GM19328 (cell line): ENCODE data around the gene HPD.

Experiments
- ATAC-seq: cut with Tn5 transposase; IDR thresholded peaks from one replicate; pipeline ENCODE4 v1.9.1; 2021; ENCODE audit warnings: mild to moderate bottlenecking, moderate library complexity; ENCODE audit not compliant: unreplicated experiment

Gene HPD

DNA sequence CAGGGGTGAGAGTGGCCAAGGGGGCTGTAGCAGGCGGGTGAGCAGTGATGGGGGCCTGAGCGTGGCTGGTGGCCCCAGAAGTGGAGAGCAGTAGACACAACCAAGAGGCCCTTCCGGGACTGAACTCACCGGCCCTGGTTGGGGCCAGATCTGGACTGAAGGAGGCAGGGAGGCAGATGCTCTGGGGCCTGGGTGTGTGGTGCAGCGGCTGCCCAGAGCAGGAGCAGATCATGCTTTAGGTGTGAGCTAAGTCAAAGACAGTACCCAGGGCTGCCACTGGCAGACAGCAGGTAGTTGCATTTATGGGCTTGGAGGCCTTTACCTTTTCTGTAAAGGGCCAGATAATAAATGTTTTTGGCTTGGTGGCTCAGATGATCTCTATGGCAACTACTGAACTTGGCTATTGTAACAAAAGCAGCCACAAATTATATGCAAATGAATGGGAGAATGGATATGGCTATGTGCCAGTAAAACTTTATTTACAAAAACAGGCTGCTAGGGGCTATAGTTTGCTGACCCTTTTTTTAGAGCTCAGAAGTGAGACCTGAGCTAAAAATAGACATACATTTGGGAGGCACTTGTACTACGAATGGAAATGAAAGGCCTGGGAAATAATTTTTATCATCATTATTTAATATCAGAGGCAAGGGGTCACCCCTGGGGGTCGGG lies 29.3 kb downstream of the HPD start:
- ATAC-seq = no peak

DNA sequence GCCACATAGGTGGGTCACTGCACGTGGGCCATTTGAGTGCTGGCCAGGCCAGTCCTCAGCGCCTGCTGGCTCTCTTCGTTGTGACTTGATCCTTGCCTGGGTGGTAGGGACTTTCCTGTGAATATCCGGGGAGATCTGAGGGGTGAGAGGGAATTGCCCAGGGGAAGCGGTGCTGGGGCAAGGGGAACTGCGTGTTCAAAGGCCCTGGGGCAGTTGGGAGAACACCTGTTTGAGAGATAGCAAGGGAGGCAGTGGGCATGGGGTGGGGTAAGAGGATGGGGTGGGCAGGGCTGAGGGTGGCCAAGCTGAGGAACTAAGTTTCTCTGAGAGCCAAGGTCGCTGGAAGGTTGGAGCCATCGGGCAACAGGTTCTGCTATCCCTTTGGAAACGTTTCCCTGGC lies 29.8 kb downstream of the HPD start:
- ATAC-seq = no peak

DNA sequence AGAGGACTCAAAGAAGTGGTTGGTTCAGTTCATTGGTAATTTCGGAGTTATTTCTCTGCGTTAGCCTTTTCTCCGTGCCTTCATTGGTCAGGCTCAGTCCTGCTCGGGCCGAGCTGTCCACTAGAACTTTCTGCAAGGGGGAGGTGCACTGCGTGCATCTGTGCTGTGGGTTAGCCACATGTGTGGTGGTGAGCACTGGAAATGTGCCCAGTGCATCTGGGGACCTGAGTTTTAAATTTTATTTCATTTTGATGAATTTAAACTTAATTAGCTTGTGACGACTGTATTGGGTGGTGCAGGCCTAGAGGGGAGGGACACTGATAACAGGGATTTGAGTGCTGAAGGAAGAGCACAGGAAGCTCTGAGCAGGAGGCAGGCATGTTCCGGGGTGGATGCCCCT lies 30.4 kb downstream of the HPD start:
- no peak for ATAC-seq

DNA sequence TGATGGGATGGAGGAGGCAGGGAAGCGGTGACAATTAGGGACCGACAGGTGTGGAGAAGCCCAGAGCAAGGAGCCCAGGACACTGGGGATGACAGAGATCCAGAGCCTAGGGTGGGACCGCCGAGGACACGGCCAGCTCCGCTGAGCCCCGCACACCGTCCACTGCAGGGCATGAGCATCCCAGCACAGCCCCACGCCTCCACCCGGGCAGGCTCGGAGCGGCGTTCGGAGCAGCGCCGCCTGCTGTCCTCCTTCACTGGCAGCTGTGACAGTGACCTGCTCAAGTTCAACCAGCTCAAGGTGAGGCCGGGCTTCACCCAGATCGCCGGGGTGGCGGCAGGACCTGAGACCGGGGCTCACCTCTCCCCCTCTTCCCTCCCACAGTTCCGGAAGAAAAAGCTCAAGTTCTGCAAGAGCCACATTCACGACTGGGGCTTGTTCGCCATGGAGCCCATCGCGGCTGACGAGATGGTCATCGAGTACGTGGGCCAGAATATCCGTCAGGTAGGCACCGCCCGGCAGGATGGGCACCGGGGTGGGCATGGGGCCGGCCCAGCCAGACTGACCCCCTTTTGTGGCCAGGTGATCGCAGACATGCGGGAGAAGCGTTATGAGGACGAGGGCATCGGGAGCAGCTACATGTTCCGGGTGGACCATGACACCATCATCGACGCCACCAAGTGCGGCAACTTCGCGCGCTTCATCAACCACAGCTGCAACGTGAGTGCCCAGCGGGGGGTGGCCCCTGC lies 31.1 kb downstream of the HPD start:
- ATAC-seq = no peak

DNA sequence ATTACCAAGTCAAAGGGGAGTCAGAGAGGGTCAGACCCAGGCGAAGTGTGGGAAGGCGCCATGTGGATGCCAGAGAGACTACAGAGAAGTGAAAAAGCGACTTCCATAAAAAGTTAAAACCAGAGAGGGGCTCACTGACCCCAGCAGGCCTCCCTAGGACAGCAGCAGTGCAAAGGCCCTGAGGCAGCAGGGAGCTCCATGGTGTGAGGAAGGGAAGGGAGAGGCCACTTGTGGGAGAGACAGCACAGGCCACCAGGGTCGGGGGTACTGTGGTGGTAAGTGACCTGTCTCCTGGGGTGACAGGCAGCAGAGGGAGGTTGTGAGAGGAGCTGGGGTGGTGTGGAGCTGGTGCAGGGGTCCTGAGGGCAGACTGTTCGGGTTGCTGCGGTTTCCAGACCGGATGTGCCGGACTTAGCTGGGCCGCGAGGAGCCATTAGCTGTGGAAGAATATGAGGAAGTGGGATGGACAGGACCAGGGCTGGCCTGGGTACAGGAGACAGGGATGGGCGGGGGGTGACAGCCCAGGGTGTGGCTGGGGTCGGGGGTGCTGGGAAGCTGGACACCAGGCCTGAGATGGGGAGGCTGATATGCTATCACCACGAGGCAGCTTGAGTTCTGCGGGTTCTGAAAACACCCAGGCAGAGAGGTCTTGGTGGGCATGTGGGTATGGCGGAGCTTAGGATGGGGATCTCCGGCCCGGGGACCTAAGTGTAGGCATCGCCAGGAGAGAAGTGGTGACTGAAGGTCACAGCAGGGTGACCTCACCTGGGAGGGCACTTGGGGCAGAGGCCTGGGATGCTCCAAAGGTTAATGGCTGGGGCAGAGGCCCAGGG lies 32.1 kb downstream of the HPD start:
- ATAC-seq = no peak

DNA sequence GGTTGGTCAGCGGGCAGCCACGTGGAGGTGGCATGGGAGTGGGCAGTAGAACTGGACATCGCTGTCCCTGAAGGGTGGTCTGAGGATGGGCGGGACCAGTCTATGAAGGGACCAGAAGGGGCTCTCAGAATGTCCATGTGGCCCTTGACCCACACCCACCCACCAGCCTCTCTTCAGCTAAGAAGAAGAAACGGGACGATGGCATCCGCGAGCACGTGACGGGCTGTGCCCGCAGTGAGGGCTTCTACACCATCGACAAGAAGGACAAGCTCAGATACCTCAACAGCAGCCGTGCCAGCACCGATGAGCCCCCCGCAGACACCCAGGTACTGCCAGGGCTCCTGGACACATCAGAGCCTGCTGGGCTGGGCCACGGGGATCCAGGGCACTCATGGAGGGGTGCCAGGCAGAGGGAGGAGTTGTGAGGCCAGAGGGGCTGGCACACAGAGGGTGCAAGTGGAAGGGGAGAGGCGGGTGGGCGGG lies 33.6 kb downstream of the HPD start:
- no peak for ATAC-seq

DNA sequence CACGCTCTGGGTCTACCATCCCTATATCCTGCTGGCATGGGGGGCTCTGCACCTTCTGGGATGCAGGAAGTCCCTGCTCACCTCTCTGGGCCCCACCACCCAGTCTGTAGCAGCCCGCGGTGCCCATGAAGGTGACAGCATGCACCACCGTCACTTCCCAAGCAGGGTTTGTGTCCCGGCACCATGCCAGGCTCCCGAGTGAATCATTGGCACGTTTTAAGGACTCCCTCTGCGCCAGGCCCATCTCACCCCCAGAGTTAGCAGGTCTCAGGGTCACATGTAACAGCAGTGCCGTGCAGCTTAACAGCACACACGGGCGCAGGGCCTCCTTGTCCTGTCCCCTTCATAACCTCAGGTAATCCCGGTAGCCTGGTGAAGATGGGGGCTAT lies 34.9 kb downstream of the HPD start:
- no peak for ATAC-seq

DNA sequence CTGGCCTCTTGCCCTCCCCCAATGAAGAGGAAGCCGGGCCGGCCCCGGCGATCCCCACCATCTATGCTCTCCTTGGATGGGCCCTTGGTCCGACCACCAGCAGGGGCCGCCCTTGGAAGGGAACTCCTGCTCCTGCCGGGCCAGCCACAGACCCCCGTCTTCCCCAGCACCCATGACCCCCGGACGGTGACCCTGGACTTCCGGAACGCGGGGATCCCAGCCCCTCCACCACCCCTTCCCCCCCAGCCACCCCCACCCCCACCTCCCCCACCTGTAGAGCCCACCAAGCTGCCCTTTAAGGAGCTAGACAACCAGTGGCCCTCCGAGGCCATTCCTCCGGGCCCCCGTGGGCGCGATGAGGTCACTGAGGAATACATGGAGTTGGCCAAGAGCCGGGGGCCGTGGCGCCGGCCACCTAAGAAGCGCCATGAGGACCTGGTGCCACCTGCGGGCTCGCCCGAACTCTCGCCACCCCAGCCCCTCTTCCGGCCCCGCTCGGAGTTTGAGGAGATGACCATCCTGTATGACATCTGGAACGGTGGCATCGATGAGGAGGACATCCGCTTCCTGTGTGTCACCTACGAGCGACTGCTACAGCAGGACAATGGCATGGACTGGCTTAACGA lies 35.4 kb downstream of the HPD start:
- ATAC-seq = no peak

DNA sequence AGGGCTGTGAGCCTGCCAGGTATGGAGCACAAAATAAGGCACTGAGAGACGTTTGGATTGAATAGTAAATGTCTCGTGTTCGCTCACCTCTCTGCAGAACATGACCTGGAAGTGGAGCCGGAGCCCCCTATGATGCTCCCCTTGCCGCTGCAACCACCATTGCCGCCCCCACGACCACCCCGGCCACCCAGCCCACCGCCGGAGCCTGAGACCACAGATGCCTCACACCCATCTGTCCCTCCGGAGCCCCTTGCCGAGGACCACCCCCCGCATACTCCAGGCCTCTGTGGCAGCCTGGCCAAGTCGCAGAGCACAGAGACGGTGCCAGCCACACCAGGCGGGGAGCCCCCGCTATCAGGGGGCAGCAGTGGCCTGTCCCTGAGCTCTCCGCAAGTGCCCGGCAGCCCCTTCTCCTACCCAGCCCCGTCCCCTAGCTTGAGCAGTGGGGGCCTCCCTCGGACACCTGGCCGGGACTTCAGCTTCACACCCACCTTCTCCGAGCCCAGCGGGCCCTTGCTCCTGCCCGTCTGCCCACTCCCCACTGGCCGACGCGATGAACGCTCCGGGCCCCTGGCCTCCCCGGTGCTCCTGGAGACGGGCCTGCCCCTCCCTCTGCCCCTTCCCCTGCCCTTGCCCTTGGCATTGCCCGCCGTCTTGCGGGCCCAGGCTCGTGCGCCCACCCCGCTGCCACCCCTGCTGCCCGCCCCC lies 36.1 kb downstream of the HPD start:
- ATAC-seq = no peak

DNA sequence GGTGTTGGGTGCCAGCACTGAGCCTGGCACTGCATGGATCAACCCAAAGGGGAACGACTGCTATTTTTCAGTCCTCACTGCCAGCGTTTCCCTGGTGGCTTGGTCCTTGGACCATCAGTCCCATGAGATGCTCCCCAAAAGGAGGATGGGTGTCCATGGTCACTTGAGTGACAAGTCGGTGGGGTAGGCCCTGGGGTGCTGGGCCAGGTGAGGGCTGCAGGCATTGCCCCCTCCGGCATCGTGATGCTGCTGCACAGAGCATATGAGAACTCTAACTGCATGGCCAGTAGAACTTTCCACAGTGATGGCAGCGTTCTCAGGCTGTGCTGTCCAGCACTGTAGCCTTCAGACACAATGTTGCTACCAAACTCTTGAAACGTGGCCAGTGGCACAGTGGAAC lies 38.6 kb downstream of the HPD start:
- ATAC-seq = no peak

DNA sequence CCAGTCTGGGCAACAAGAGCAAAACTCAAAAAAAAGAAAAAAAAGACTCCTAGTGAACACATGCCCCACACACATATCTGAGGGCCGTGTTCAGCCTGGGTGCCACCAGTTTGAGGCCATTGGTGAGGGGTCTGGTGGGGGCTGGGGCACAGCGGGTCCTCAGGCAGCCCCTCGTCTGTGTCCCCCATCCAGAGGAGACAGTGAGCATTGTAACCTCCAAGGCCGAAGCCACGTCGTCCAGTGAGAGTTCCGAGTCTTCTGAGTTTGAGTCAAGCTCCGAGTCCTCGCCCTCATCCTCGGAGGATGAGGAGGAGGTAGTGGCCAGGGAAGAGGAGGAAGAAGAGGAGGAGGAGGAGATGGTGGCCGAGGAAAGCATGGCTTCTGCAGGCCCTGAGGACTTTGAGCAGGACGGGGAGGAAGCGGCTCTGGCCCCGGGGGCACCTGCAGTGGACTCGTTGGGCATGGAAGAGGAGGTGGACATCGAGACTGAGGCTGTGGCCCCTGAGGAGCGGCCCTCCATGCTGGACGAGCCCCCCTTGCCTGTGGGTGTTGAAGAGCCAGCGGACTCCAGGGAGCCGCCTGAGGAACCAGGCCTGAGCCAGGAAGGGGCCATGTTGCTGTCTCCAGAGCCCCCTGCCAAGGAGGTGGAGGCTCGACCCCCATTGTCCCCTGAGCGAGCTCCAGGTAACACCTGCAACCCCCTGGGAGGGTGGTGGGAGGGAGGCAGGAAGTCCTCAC lies 39.3 kb downstream of the HPD start:
- no peak for ATAC-seq

DNA sequence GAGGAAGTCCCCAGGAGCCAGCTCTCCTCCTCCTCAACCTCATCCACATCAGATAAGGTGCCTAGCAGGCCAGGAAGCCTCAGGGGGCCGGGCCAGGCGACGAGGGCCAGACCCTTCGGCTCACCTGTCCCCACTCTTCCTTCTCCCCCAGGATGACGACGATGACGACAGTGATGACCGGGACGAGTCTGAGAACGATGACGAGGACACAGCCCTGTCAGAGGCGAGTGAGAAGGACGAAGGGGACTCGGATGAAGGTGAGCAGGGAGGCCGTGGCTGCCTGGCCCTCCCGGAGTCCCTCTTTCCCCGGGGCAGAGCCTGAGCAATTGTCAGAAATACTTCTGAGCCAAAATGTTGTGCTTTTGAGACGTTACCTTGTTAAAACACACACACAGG lies 41.0 kb downstream of the HPD start:
- ATAC-seq = no peak

DNA sequence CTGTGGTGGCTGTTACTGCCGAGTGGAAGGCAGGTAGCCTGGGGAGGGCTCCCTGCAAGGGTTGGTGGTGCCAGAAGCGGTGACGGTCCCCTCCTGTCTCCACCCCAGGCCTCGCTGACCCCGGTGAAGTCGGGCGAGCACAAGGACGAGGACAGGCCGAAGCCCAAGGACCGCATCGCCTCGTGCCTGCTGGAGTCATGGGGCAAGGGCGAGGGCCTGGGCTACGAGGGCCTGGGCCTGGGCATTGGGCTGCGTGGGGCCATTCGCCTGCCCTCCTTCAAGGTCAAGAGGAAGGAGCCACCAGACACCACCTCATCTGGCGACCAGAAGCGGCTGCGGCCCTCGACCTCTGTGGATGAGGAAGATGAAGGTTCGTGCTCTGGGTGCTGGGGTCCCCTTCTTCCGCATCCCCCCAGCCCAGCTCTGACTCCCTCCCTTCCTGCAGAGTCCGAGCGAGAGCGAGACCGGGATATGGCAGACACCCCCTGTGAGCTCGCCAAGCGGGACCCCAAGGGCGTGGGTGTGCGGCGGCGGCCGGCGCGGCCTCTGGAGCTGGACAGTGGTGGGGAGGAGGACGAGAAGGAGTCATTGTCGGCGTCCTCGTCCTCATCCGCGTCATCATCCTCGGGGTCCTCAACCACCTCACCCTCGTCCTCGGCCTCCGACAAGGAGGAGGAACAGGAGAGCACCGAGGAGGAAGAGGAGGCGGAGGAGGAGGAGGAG lies 41.6 kb downstream of the HPD start:
- no peak for ATAC-seq

DNA sequence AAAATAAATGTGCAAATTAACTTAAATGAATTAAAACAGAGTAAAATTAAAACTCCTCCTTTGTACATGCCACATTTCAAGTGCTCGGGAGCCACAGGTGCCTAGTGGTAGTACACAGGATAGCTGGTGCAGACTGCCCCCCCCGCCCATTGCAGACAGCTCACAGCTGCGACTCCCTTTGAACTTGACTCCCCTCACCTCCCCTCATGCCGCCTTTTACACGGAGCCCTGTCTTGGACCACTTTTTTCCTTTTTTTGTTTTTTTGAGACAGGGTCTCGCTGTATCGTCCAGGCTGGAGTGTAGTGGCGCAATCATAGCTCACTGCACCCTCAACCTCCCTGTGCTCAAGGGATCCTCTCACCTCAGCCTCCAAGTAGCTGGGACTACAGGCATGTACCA lies 43.4 kb downstream of the HPD start:
- ATAC-seq = no peak

DNA sequence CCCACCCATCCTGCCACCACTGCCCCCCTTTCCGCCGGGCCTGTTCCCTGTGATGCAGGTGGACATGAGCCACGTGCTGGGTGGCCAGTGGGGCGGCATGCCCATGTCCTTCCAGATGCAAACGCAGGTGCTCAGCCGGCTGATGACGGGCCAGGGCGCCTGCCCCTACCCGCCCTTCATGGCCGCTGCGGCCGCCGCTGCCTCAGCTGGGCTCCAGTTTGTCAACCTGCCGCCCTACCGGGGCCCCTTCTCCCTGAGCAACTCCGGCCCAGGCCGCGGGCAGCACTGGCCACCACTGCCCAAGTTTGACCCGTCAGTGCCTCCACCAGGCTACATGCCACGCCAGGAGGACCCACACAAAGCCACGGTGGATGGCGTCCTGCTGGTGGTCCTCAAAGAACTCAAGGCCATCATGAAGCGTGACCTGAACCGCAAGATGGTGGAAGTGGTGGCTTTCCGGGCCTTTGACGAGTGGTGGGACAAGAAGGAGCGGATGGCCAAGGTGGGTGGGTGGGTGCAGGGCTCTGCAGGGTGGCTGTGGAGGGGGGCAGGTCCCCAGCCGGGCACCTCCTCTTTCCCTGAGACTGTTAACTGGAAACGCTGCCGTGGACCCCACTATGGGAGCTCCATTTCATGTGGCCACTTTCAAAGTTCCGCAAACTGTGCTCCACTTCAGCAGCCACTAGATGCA lies 44.1 kb downstream of the HPD start:
- no peak for ATAC-seq

DNA sequence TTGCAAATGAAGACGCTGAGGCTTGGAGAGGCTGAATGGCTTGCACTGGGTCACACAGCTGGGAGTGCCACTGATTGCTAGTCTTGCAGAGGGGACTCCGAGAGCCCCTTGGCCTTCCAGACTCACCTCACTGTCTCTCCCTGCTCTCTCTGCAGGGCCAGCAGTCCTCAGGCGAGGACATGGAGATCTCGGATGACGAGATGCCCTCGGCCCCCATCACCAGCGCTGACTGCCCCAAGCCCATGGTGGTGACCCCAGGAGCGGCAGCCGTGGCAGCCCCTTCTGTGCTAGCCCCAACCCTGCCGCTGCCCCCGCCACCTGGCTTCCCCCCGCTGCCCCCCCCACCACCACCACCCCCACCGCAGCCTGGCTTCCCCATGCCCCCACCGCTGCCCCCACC lies 44.7 kb downstream of the HPD start:
- no peak for ATAC-seq

DNA sequence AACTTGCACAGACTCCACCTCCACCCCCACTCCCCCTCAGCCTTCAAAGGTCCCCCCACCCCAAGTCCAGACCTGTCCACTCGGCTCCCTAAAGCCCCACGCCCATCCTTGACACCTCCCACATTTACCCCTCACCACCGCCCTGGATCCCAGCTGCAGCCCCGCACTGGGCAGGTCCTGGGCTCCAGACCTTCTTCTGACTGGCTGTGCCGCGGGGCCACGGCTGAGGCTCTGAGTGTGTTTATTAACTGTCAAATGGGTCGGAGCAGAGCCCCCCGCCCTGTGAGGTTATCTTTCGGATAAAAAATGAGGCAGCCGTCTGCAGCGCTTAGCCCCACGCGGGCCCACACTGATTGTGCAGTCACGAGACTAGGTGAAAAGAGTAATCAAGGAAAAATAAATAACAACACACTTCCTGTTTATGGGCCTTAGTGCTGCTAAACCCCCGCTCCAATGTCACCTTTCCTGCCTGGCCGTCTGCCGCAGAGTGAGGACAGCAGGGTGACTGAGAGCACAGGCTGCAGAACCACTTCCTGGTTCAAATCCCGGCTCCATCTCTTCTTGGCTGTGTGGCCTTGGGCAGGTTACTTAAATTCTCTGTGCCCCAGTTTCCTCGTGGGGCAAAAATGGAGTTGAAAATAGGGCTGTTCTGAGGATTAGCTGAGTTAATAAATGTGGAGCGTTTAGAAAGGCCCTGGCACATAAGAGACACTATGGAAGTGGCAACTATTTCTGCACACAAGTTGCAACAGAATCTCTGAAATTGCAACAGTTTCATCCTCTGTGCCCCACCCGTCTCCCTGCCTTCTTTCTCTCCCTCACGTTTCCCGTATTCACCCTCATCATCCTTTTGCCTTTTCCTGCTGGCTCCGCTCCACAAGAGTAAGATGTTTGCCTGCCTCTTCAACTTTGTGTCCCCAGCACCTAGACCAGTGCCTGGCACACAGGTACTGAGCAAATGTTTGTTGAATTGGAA lies 45.5 kb downstream of the HPD start:
- ATAC-seq = no peak
